Measurements from ENCODE around the gene FRG2C.
"Not testable (repeated sequence)": the region's sequence is repeated elsewhere in the genome, so short reads cannot be mapped to it uniquely, and the experiment has no call there.

FRG2C gene

DNA sequence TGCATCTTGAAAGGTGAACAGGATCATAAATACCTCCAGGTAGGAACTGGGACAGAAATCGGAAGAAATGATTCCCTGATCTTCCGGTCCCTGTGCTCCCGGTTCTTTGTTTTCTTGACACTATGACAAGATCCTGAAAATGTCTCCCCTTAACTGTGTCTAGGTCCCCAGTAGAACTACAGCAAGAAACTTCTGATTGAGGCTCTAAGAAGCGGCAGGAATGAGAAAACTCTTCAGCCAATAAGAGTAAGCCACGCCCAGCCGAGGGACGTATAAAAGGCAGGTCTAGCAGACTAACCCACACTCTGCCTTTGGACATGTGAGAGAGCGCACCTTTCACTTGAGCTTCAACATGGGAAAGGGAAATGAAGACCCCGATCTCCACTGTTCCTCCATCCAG, at the start of gene FRG2C:
Gene FRG2C (plus strand): TSS at position 301 of the 400 bp plus-strand sequence. CDS start 52 bp downstream, at position 353.
- not testable (repeated sequence) for DNase-seq (ENCODE audit: low spot score)

DNA sequence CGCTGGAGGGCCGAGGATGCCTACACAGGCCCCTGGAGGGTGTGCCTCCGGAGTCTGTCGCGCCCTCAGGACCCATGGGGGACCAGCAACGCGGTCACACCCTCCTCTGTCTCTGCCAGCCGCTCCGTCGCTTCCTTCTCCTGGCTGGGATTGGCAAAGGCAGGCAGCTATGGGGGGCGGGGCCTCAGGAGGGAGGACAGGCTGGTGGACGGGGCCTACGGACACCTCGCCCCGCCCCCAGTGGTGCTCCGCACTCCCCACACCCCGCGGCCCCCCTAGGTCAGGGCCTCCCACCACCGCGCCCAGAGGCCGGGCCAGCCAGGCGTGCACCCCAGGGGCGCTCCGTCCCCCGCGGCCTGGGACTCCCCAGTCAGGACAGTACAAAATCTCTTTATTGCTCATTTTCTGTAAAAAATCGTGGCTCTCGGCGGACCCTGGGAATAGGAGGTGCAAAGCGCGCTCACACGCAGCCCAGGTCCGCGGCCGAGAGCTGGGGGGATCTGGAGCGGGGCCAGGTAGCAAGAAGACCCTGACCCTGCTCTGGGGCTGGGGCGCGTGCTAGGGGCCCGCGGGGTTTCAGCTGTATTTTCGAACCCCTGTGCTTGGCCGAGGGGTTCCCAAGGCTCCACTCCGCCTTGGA, 45.3 kb upstream of the FRG2C start:
- DNase-seq (ENCODE audit: low spot score), result peak; percentile 34

DNA sequence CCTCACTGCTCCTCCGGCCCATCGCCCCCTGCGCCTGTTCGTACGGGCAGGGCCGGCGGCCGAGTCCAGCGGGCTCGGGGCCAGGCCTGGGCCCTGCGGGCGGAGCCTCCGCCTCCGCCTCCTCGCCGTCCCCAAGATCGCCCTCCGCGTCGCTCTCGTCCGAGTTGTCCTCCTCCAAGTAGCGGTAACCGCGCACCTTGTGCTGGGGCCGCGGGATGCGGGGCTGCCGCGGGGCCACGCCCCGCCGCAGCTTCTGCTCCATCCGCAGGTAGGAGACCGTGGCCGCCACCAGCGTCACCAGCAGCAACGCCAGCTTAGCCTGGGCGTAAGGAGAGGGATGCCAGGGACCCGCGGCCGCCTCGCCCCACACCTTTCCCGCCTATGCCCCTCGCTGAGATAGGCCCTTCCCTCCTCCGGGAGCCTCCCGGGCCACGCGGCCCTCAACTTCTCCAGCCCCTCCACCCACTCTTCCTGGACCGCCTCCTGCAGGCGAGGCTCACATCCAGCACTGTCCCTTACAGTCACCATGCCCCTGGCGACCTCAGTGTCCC, 44.6 kb upstream of the FRG2C start:
- not testable (repeated sequence) for DNase-seq (ENCODE audit: low spot score)

DNA sequence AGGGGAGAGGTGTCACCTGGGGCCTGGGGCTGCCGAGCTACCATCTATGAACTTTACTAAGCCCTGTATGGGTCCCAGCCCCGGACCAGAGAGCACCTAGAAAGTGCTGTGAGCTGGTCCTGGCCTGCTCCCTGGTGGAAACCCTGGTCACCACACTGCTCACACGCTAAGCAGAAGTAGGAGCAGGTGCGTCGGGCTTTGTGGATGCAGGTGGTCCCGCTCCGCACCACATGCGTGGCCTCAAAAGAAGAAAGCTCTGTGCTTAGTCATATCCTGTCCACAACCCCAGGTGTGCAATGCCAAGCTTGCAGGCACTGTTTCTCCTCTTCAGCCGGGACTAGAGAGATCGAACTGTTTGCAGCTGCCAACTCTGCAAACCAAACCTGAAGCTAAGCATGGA, 42.4 kb upstream of the FRG2C start:
- not testable (repeated sequence) for DNase-seq (ENCODE audit: low spot score)

DNA sequence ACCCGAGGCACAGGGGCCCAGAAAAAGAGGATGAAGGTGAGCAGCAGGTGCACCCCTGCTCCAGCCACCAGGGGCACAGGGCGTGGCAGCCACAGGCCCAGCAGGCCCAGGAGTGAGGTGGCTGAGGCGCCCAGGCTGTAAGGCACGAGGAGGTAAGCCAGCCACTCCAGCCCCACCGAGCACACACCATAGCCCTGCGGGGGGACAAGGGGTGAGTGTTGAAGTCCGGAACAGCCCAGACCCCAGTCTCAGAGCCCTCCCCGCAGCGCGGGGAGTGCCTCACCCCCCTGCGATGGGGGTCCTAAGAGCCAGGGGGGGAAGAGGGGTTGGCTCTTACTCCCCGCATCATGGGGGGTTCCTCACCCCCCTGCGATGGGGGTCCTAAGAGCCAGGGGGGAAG, 40.5 kb upstream of the FRG2C start:
- DNase-seq (ENCODE audit: low spot score), result not testable (repeated sequence)

DNA sequence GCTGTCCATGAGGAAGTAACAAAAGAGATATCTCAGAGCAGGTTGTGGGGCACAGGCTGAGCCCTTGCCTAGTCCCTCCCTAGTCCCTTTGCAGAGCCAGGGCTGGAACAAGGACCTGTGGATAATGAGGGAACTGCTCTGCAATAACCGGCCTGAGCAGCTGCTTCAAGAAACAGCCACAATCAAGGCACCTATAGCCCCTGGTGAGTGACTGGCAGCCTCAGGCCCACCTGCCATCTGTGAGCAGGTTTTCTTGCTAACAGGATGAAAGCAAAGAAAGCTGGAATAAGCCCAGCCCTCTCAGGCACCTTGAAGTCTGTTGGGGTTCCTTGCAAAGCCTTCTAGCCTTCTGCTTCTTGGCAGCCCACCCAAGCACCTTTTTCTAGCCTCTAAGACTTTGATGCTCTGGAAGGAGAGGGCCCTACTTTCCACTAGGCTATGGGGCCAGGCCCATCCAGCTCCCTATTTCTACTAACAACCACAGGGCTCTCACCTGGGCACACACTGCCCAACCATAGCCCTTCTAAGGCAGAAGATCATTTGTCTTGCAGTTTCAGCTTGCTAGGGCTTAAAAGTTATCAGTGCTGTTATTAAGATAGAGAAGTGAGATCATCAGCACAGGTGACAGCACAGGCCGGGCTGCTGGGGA, 33.1 kb upstream of the FRG2C start:
- DNase-seq (ENCODE audit: low spot score), result not testable (repeated sequence)

DNA sequence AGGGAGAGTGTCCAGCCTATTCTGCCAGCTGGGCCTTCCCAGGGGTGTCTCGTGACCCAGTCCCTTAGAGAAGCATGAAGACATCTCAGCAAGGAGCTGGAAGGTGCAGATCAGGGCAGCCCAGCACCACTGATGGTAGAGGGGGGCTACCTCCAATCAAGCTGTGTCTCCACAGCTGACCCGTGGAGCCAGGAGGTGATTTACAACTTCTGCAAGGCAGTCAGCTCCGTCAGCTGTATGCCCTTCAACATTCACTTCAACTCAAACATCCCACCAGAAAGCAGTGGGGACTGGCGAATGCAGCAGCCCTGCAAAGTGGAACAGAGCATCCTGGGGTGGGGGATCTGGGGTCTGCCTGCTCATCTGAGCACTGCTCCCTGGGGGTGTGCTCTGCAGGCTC, 32.6 kb upstream of the FRG2C start:
- DNase-seq (ENCODE audit: low spot score), result no peak

DNA sequence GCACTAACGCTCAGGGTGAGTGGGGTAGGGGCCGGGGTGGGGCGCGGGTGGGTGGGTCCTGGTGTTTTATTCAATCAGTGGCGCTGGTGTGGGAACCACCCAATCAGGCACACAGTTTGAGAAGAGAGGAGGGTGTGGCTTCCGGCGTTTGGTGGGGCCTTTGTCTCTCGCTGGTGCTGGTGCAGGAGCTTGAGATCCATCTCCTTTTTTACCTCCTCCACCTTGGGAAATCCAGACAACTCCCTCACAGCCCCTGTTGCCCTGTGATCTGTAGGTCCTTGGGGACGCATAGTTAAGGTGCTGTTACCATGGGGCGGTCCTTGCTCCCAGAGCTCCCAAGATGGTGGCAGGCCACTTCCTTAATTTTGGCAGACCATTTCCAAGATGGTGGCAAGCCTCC, 25.2 kb upstream of the FRG2C start:
- DNase-seq (ENCODE audit: low spot score), result not testable (repeated sequence)

DNA sequence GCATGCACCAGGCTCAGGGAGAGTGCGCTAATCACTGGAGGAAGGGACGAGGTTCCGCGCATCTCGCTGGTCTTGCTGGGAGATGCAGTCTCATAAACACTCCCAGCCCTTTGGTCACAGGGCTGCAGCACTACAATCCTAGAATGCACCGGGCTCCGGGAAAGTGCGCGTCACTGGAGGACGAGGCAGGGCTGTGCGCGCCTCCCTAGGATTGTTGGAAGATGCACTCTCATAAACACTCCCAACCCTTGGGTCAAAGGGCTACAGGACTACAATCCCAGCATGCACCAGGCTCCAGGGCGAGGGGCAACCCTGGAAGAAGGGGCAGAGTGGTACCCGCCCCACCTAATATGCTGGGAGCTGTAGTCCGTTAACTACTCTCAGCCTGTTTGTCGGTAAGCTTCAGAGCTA, 23.0 kb upstream of the FRG2C start:
- DNase-seq (ENCODE audit: low spot score), result peak; percentile 76

DNA sequence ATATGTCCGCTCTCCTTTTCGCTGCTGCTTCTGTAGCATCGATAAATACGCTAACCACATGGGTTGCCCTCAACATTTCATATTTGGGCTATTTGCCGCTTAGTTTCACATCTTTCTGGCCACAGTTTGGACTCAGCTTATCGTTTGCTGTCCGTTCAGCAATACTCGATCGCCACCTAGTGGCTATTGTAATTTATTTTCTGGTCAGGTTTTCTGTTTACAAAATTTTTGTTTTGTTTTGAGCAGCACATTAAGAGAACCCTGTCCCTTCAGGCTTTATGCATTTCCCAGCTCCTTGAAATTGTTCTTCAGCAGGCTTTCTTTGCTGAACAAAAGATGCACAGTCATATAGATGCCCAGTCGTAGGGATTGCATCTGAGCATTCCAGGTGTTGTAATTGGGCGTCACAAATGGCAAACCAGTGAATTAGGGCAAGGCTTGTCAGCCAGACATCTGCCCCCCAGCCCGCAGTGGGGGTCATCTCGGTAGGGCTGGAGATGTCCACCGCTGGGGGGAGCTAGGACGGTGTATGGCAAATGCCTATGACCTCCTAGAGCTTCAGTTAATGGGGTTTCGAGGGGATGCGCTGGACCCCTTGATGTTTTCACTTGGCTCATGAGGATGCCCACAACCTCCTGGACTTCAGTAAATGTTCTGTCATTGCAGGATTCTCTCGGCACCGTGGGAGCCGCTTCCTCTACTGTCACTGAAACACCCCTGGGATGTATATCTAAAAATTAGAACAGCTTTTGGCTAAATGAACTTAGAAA, 20.9 kb upstream of the FRG2C start:
- peak; percentile 35 for DNase-seq (ENCODE audit: low spot score)

DNA sequence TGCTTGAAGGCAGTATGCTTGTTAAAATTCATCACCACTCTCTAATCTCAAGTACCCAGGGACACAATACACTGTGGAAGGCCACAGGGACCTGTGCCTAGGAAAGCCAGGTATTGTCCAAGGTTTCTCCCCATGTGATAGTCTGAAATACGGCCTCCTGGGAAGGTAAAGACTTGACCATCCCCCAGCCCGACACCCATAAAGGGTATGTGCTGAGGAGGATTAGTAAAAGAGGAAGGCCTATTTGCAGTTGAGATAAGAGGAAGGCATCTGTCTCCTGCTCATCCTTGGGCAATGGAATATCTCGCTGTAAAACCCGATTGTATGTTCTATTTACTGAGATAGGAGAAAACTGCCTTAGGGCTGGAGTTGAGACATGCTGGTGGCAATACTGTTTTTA, 18.6 kb upstream of the FRG2C start:
- not testable (repeated sequence) for DNase-seq (ENCODE audit: low spot score)

DNA sequence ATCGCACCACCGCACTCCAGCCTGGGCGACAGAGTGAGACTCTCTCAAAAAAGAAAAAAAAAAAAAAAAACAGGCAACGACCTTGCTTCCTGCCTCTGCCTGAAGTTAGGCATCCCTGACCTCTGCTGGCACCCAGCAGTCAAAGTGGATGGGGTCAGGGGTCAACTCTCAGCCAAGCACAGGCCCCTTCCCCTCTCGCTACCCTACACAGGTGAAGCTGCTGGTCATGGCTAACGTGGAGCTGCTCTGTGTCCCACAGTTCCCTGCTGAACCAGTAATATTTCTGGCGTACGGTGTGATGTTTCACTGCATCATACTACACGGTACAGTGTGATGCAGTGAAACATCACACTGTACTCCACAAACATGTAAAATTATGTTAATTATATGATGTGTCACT, 13.9 kb upstream of the FRG2C start:
- no peak for DNase-seq (ENCODE audit: low spot score)

DNA sequence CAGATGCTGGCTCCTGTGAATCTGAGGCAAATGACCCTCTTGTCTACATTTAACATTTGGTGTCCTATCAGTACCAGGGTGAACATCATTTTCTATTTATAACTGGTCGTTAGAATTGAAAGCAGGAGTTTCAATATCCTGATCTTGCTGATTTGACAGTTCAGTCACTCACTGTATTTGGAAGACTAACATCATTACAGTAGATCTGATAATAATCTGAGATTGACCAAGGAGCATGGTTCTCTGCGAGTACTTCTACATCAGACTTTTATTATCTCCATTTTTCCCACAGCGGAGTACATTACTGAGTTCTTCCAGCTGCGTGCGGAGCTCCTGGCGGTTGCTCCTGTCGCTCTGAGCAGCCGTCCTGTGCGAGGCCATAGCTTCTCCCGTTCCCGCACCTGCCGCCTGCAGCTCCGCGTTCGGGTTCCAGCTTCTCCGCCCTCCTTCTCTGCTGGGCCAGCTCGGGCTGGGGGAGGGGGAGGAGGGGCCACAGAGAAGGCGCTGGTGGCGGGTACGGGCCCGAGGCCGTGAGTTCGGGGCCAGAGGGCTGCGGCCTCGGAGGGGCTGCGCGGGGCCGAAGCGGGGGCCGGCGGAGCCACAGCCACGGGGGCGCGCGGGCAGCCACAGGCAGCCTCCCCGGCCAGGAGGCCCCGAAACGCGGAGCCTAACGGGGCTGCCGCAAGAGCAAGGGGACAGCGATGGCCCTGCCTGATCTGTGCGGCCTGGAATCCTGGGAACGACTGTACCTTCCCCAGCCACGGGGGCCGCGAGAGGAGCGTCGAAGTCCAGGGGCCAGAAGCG, 8.8 kb upstream of the FRG2C start:
- not testable (repeated sequence) for DNase-seq (ENCODE audit: low spot score)

DNA sequence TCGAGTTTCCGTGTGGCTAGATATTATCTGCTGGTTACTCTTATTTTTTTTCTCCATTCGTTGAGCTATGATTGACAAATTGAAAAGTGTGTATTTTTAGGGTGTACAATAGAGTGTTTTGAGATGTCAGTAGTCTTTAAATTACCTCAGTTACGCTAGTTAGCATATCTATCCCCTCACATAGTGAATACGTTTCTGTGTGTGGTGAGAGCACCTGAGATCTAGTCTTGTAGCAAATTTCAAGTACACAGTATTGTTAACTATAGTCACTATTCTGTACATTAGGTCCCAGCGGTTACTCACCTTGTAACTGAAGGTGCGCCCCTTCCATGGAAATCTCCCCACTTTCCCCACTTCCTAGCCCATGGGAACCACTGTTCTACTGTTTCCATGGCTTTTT, 8.2 kb upstream of the FRG2C start:
- not testable (repeated sequence) for DNase-seq (ENCODE audit: low spot score)

DNA sequence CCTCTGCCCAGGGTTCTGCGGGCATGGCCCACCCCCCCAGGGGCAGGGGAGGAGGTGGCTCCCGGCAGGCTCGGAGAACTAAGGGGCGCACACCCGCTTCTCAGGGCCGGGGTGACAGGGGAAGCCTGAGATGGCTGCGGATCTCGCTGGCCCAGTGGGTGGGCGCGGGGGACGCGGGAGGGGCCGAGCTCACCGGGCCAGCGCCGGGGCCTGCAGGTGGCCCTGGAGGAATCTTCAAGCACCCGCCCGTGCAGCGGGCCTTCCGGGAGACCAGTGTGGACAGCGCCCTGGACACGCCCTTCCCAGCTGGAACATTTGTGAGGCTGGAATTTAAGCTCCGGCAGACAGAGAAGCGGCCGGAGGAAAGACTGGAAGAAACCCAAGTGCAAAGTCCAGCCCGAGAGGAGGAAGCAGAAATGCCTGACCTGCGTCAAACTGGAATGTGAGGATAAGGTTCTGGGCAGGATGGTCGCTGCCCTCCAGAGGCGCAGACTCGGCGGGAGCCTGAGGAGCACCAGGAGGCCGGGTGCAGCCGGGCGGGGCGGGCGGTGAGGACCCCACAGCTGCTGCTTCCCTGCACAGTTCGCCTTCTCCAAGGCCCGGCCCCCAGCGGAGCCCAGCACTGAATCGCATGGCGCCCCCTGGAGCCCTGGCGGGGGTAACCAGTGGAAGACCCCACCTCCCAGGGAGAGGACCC, 5.6 kb upstream of the FRG2C start:
- not testable (repeated sequence) for DNase-seq (ENCODE audit: low spot score)

DNA sequence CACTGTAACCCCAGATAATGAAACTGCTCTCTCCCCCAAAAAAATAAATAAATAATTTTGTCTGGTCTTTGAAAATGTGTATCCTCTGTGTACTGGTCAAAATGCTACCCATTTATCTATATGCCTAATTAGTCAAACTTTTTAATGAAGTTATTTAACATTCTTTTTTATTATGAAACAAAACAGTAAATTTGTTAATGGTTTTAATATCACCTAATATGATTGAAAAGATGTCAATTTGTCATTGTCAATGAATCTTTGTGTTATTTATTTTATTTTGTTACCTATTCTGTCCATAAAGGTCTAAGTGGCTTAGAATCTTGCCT, 5.1 kb upstream of the FRG2C start:
- DNase-seq (ENCODE audit: low spot score), result not testable (repeated sequence)

DNA sequence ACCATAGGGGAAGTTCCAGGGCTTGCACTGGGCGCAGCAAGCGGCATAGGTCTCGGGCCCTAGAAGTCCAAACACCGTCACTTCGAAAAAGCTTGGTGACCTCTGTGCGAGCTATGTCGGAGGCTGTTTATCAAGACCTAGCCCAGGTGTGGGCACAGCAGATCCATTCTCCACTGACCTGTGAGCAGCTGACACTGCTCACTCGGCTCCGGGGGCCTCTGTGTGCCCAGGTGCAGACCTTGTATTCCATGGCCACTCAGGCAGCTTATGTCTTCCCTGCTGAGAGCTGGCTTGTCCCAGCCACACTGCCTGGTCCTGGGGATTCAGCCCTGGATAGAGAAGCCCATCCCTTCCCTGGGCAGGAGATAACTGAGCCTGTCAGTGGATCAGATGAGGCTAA, 1.5 kb downstream of the FRG2C start:
- DNase-seq (ENCODE audit: low spot score), result not testable (repeated sequence)

DNA sequence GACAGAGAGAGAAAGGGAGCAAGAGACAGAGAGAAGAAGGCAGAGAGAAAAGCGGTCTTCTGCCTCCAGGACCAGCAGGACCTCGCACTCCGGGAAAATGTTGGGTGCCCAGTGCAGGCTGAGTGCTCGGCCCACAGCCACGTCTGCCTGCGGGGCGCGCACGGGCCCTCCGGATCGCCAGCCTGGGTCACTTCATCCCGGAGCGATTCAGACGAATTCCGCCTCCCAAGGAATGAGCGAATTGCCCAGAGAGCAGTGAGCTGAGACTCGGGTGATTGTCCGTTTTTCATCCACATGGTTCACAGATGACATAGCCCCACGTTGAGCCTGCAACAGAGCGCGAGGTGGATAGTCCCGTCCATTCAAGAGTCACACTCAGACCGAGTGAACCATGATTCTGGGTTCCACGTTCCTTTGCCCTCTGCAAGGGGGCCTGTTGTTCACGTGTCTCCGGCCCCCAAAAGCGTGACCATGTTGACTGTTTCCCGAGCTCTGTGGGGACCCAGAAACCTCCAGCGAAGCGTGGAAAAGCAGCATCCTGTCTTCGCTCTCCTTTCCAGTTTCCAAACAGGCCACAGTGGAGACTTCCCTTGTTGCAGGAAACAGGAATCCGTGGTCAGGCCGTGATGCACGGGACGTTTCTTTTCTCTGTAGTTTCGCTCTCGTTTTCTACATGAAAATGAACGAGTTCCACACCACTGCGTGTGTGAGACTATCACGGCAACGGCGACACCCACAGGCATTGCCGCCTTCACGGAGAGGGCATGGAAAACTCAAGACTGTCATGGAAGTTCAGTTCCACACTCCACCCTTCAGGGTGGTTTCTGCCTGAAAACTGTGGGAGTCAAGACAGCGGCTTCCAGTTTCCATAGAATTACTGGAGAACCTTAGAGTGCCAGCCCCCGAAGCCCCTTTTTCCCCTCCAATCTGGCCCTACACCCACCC, 3.9 kb downstream of the FRG2C start:
- not testable (repeated sequence) for DNase-seq (ENCODE audit: low spot score)

DNA sequence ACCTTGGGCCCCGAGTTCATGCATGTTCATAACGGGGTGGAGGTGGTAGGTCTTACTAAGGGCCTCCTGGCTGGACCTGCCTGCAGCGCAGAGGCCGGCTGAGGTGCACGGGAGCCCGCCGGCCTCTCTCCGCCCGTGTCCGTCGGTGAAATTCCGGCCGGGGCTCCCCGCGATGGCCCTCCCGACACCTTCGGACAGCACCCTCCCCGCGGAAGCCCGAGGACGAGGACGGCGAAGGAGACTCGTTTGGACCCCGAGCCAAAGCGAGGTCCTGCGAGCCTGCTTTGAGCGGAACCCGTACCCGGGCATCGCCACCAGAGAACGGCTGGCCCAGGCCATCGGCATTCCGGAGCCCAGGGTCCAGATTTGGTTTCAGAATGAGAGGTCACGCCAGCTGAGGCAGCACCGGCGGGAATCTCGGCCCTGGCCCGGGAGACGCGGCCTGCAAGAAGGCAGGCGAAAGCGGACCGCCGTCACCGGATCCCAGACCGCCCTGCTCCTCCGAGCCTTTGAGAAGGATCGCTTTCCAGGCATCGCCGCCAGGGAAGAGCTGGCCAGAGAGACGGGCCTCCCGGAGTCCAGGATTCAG, 4.7 kb downstream of the FRG2C start:
- DNase-seq (ENCODE audit: low spot score), result not testable (repeated sequence)
